HEK293 (cell line): Measurements from ENCODE around the gene DHRS7B.
A peak's percentile ranks its signal among the peaks of the same experiment; 100 is the strongest.
"Not testable (repeated sequence)": the region's sequence is repeated elsewhere in the genome, so short reads cannot be mapped to it uniquely, and the experiment has no call there.

ENCODE experiments used
- CTCF ChIA-PET: fragments of 350-600 bp; formaldehyde crosslinking; extraction: SDS; loops from one replicate; lab custom pipeline; 2021; ENCODE audit warnings: antibody characterized with exemption; lab: Yijun Ruan, JAX
- POLR2A ChIA-PET: fragments of 300-600 bp; formaldehyde crosslinking; extraction: SDS; loops from one replicate; lab custom pipeline; 2020; ENCODE audit warnings: antibody characterized with exemption, inconsistent platforms; lab: Yijun Ruan, JAX
- H3K27ac ChIP-seq: fragments of 200-500 bp; sonication (Bioruptor generic); 2 replicates; pipeline ENCODE4 v1.5.1; 2014; ENCODE audit warnings: low read depth, low read length, control low read depth, inconsistent platforms; ENCODE audit errors: extremely low read depth
- H3K36me3 ChIP-seq, 2 experiments: fragments of 200-500 bp in 1 of 2; sonication (Bioruptor generic) in 1 of 2; 1 replicate in 1 of 2; 2 replicates in 1 of 2; pipeline ENCODE4 v1.5.1; 2014 to 2017; ENCODE audit warnings: inconsistent platforms in 2 of 2, low read length in 2 of 2; ENCODE audit not compliant: control insufficient read depth in 2 of 2, insufficient read depth in 1 of 2
- H3K4me1 ChIP-seq: fragments of 200-500 bp; sonication (Bioruptor generic); 2 replicates; pipeline ENCODE4 v1.5.1; 2014; ENCODE audit warnings: mild to moderate bottlenecking, low read length, inconsistent platforms; ENCODE audit not compliant: control insufficient read depth, insufficient read depth
- H3K4me3 ChIP-seq: 2 replicates; pipeline ENCODE4 v1.5.1; 2011; ENCODE audit warnings: low read depth, mild to moderate bottlenecking, control low read depth, low read length, moderate library complexity
- H3K9me3 ChIP-seq: fragments of 200-500 bp; sonication (Bioruptor generic); 2 replicates; pipeline ENCODE4 v1.5.1; 2014; ENCODE audit warnings: low read depth, low read length, inconsistent platforms; ENCODE audit not compliant: control insufficient read depth, insufficient read depth
- CTCF ChIP-seq: fragments of 450-650 bp; formaldehyde crosslinking; IDR thresholded peaks from 2 replicates; pipeline ENCODE4 v1.5.1; 2016; ENCODE audit warnings: missing biosample characterization, missing genetic modification characterization
- FEZF1 ChIP-seq: fragments of 450-650 bp; formaldehyde crosslinking; IDR thresholded peaks from 2 replicates; pipeline ENCODE4 v1.5.1; 2016; ENCODE audit warnings: missing biosample characterization, missing genetic modification characterization
- ZFP41 ChIP-seq: fragments of 450-650 bp; formaldehyde crosslinking; IDR thresholded peaks from 2 replicates; pipeline ENCODE4 v1.5.1; 2016; ENCODE audit warnings: missing biosample characterization, missing genetic modification characterization, borderline replicate concordance
- ZFP69B ChIP-seq: fragments of 450-650 bp; formaldehyde crosslinking; IDR thresholded peaks from 2 replicates; pipeline ENCODE4 v1.5.1; 2016; ENCODE audit warnings: missing biosample characterization, missing genetic modification characterization
- ZNF146 ChIP-seq: fragments of 450-650 bp; formaldehyde crosslinking; IDR thresholded peaks from 2 replicates; pipeline ENCODE4 v1.5.1; 2016; ENCODE audit warnings: missing biosample characterization, missing genetic modification characterization
- ZNF521 ChIP-seq: fragments of 450-650 bp; formaldehyde crosslinking; IDR thresholded peaks from 2 replicates; pipeline ENCODE4 v1.5.1; 2017; ENCODE audit warnings: missing biosample characterization, mild to moderate bottlenecking, missing genetic modification characterization
- ZNF529 ChIP-seq: fragments of 450-650 bp; formaldehyde crosslinking; IDR thresholded peaks from 2 replicates; pipeline ENCODE4 v1.5.1; 2017; ENCODE audit warnings: missing genetic modification characterization, missing biosample characterization; ENCODE audit not compliant: insufficient replicate concordance
- ZNF571 ChIP-seq: fragments of 450-650 bp; formaldehyde crosslinking; IDR thresholded peaks from 2 replicates; pipeline ENCODE4 v1.5.0; 2017; ENCODE audit warnings: missing biosample characterization, missing genetic modification characterization
- ZNF621 ChIP-seq: fragments of 450-650 bp; formaldehyde crosslinking; IDR thresholded peaks from 2 replicates; pipeline ENCODE4 v1.5.1; 2017; ENCODE audit warnings: missing biosample characterization, missing genetic modification characterization
- ZNF677 ChIP-seq: fragments of 450-650 bp; IDR thresholded peaks from 2 replicates; pipeline ENCODE4 v1.5.0; 2018; ENCODE audit warnings: missing biosample characterization, mild to moderate bottlenecking, missing genetic modification characterization, moderate library complexity
- ZSCAN23 ChIP-seq: fragments of 450-650 bp; formaldehyde crosslinking; IDR thresholded peaks from 2 replicates; pipeline ENCODE4 v1.5.1; 2016; ENCODE audit warnings: missing biosample characterization, missing genetic modification characterization
- TF ChIP-seq, protein P1 (sequence below): fragments of 450-650 bp; formaldehyde crosslinking; IDR thresholded peaks from 2 replicates; pipeline ENCODE4 v1.5.1; 2017; ENCODE audit warnings: missing biosample characterization, mild to moderate bottlenecking, missing genetic modification characterization, moderate library complexity
- TF ChIP-seq, protein P2 (sequence below): fragments of 450-650 bp; formaldehyde crosslinking; IDR thresholded peaks from 2 replicates; pipeline ENCODE4 v1.5.1; 2016; ENCODE audit warnings: missing biosample characterization, missing genetic modification characterization
- TF ChIP-seq, protein P3 (sequence below): fragments of 450-650 bp; formaldehyde crosslinking; IDR thresholded peaks from 2 replicates; pipeline ENCODE4 v1.5.1; 2017; ENCODE audit warnings: missing biosample characterization, missing genetic modification characterization
- TF ChIP-seq, protein P4 (sequence below): fragments of 450-650 bp; formaldehyde crosslinking; IDR thresholded peaks from 2 replicates; pipeline ENCODE4 v1.5.1; 2016; ENCODE audit warnings: missing biosample characterization, missing genetic modification characterization

The DHRS7B gene

DNA sequence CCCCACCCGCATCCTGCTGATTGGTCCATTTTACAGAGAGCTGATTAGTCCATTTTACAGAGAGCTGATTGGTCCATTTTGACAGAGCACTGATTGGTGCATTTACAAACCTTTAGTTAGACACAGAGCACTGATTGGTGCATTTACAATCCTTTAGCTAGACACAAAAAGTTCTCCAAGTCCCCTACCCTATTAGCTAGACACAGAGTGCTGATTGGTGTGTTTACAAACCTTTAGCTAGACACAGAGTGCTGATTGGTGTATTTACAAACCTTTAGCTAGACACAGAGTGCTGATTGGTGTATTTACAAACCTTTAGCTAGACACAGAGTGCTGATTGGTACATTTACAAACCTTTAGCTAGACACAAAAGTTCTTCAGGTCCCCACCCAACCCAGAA lies 41.5 kb upstream of the DHRS7B start:
- not testable (repeated sequence) for H3K36me3 ChIP-seq, H3K4me3 ChIP-seq, H3K9me3 ChIP-seq, H3K27ac ChIP-seq, H3K4me1 ChIP-seq
- CTCF ChIA-PET, result interaction anchor here (0.6 to 0.7 kb wide), 2 partner anchors 34 to 41 kb away, joined by 3 to 4 read pairs; no protein-coding TSS in a partner anchor
- POLR2A ChIA-PET, result interaction anchor here (0.7 to 1.0 kb wide), 3 partner anchors 14 to 43 kb away, joined by 3 to 5 read pairs (median 4); partner anchors contain the start of gene USP22

GRCh38 chr17:21085707-21086106 lies 41.1 kb upstream of the DHRS7B start:
- ChIA-PET POLR2A (interaction anchor here (0.8 to 1.0 kb wide), 2 partner anchors 13 to 44 kb away, joined by 3 to 5 read pairs; no protein-coding TSS in a partner anchor), CTCF (interaction anchor here (0.6 to 0.7 kb wide), 2 partner anchors 35 to 42 kb away, joined by 3 to 4 read pairs; no protein-coding TSS in a partner anchor)
- H3K4me1 ChIP-seq, result no peaks in the 10 kb centered on the region
- no peak overlapping the region for H3K4me3 ChIP-seq
- TF ChIP-seq CTCF (tag by site-specific recombination) (no peak), ZNF571 (no peak), ZNF529 (tag by site-specific recombination) (no peak), ZNF677 (tag by site-specific recombination) (no peak), ZFP41 (tag by site-specific recombination) (no peak), ZNF621 (no peak), ZNF521 (no peak), FEZF1 (no peak), ZSCAN23 (tag by site-specific recombination) (no peak), ZFP69B (tag by site-specific recombination) (no peak)
- TF ChIP-seq, protein P1, sequence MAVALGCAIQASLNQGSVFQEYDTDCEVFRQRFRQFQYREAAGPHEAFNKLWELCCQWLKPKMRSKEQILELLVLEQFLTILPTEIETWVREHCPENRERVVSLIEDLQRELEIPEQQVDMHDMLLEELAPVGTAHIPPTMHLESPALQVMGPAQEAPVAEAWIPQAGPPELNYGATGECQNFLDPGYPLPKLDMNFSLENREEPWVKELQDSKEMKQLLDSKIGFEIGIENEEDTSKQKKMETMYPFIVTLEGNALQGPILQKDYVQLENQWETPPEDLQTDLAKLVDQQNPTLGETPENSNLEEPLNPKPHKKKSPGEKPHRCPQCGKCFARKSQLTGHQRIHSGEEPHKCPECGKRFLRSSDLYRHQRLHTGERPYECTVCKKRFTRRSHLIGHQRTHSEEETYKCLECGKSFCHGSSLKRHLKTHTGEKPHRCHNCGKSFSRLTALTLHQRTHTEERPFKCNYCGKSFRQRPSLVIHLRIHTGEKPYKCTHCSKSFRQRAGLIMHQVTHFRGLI (tag by site-specific recombination), result no peak
- TF ChIP-seq, protein P2, sequence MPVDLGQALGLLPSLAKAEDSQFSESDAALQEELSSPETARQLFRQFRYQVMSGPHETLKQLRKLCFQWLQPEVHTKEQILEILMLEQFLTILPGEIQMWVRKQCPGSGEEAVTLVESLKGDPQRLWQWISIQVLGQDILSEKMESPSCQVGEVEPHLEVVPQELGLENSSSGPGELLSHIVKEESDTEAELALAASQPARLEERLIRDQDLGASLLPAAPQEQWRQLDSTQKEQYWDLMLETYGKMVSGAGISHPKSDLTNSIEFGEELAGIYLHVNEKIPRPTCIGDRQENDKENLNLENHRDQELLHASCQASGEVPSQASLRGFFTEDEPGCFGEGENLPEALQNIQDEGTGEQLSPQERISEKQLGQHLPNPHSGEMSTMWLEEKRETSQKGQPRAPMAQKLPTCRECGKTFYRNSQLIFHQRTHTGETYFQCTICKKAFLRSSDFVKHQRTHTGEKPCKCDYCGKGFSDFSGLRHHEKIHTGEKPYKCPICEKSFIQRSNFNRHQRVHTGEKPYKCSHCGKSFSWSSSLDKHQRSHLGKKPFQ (tag by site-specific recombination), result no peak
- TF ChIP-seq, protein P3, sequence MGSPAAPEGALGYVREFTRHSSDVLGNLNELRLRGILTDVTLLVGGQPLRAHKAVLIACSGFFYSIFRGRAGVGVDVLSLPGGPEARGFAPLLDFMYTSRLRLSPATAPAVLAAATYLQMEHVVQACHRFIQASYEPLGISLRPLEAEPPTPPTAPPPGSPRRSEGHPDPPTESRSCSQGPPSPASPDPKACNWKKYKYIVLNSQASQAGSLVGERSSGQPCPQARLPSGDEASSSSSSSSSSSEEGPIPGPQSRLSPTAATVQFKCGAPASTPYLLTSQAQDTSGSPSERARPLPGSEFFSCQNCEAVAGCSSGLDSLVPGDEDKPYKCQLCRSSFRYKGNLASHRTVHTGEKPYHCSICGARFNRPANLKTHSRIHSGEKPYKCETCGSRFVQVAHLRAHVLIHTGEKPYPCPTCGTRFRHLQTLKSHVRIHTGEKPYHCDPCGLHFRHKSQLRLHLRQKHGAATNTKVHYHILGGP (tag by site-specific recombination), result no peak
- no peaks in the 10 kb centered on the region for H3K9me3 ChIP-seq
- no peaks in the 10 kb centered on the region for H3K36me3 ChIP-seq
- no peak overlapping the region for H3K27ac ChIP-seq

DNA sequence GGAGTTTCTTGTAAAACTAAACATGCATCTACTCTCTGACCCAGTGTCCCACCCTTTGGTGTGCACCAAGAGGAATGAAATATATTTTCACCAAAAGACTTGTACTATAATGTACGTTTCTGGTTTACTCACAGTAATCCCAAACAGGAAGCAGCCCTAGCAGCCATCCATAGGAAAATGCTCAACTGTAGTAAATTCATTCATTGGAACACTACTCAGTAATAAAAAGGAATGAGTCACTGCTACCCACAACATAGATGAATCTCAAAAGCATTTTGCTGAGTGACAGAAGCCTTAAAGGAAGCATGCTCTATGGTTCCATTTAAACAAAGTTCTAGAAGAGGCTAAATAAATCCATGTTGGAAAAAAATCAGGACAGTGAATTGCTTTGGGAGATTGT lies 37.6 kb upstream of the DHRS7B start:
- Histone ChIP-seq H3K36me3 (no peaks in the 10 kb centered on the region), H3K27ac (no peak overlapping the region), H3K4me3 (no peak overlapping the region), H3K4me1 (0 out of 2 replicates have a peak, but pooled peaks cover 2% of the 10 kb centered on the region)
- CTCF ChIA-PET, result interaction anchor here (0.7 kb wide), 1 partner anchor 32 kb away, joined by 3 read pairs; no protein-coding TSS in a partner anchor
- TF ChIP-seq, protein P4, sequence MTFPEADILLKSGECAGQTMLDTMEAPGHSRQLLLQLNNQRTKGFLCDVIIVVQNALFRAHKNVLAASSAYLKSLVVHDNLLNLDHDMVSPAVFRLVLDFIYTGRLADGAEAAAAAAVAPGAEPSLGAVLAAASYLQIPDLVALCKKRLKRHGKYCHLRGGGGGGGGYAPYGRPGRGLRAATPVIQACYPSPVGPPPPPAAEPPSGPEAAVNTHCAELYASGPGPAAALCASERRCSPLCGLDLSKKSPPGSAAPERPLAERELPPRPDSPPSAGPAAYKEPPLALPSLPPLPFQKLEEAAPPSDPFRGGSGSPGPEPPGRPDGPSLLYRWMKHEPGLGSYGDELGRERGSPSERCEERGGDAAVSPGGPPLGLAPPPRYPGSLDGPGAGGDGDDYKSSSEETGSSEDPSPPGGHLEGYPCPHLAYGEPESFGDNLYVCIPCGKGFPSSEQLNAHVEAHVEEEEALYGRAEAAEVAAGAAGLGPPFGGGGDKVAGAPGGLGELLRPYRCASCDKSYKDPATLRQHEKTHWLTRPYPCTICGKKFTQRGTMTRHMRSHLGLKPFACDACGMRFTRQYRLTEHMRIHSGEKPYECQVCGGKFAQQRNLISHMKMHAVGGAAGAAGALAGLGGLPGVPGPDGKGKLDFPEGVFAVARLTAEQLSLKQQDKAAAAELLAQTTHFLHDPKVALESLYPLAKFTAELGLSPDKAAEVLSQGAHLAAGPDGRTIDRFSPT (tag by site-specific recombination), result no peak
- peak; percentile 33; the same call in 1 of the 2 replicates for TF ChIP-seq ZNF146 (tag by site-specific recombination)
- TF ChIP-seq, all 188 proteins: peak for 1
- POLR2A ChIA-PET, result no interaction called here
- no peaks in the 10 kb centered on the region for H3K9me3 ChIP-seq
